SK-N-SH (cell line): ENCODE data around the gene SLC6A11. TPM values are rescaled to one million over a fixed set of nuclear protein-coding genes. Genes with fewer than 3 reads are reported as not detected.

Experiments used
- CTCF ChIA-PET: fragments of 300-600, 350-600 bp; formaldehyde crosslinking; extraction: SDS; loops from one replicate; lab custom pipeline; 2021; lab: Yijun Ruan, JAX
- POLR2A ChIA-PET: fragments of 350-600 bp; sonication (Branson Sonifier 250); formaldehyde crosslinking; extraction: SDS; loops from one replicate; lab custom pipeline; 2020; ENCODE audit warnings: antibody characterized with exemption, inconsistent platforms; lab: Yijun Ruan, JAX
- DNase-seq: peaks from one replicate; pipeline ENCODE4 v3.0.0; 2012
- H2AFZ ChIP-seq: fragments of 200-600 bp; sonication (generic); 2 replicates; pipeline ENCODE4 v1.8.1; 2016; ENCODE audit warnings: antibody characterized with exemption, mild to moderate bottlenecking, low read depth
- H3F3A ChIP-seq: fragments of 200-600 bp; sonication (generic); replicated peaks from 2 replicates; pipeline ENCODE3; 2016; ENCODE audit warnings: antibody characterized with exemption, mild to moderate bottlenecking; ENCODE audit not compliant: insufficient read depth
- H3K27ac ChIP-seq, 2 experiments: fragments of 200-500 bp in 1 of 2; fragments of 200-600 bp in 1 of 2; sonication (Bioruptor generic) in 1 of 2; sonication (generic), shearing (Covaris generic) in 1 of 2; 2 replicates each; pipeline versions ENCODE4 v1.5.1 to v1.6.1; 2014 to 2016; ENCODE audit warnings: low read depth in 2 of 2, inconsistent platforms in 1 of 2, low read length in 1 of 2, mild to moderate bottlenecking in 1 of 2, mixed read lengths in 1 of 2
- H3K27me3 ChIP-seq: fragments of 200-600 bp; sonication (generic), shearing (Covaris generic); 2 replicates; pipeline ENCODE4 v1.6.1; 2016; ENCODE audit warnings: mixed run types; ENCODE audit not compliant: insufficient read depth
- H3K36me3 ChIP-seq, 2 experiments: fragments of 200-500 bp in 1 of 2; fragments of 200-600 bp in 1 of 2; sonication (Bioruptor generic) in 1 of 2; sonication (generic) in 1 of 2; replicated peaks in 1 of 2; 2 replicates each; pipeline versions ENCODE3 to v1.5.1; 2014 to 2016; ENCODE audit warnings: low read length in 1 of 2, mild to moderate bottlenecking in 1 of 2; ENCODE audit not compliant: insufficient read depth in 2 of 2, control insufficient read depth in 1 of 2
- H3K4me1 ChIP-seq, 2 experiments: fragments of 200-500 bp in 1 of 2; fragments of 200-600 bp in 1 of 2; sonication (Bioruptor generic) in 1 of 2; sonication (generic), shearing (Covaris generic) in 1 of 2; 2 replicates each; pipeline versions ENCODE4 v1.5.1 to v1.6.1; 2014 to 2016; ENCODE audit warnings: low read depth in 1 of 2, low read length in 1 of 2, mixed run types in 1 of 2; ENCODE audit not compliant: insufficient read depth in 2 of 2, control insufficient read depth in 1 of 2
- H3K4me2 ChIP-seq: fragments of 200-600 bp; sonication (generic), shearing (Covaris generic); 2 replicates; pipeline ENCODE4 v1.6.1; 2017; ENCODE audit warnings: mixed run types
- H3K4me3 ChIP-seq, 2 experiments: fragments of 200-500 bp in 1 of 2; fragments of 200-600 bp in 1 of 2; sonication (Bioruptor generic) in 1 of 2; sonication (generic), shearing (Covaris generic) in 1 of 2; 2 replicates each; pipeline versions ENCODE4 v1.5.1 to v1.8.1; 2014 to 2016; ENCODE audit warnings: low read depth in 2 of 2, inconsistent platforms in 1 of 2, low read length in 1 of 2, mild to moderate bottlenecking in 1 of 2, mixed read lengths in 1 of 2, moderate library complexity in 1 of 2
- H3K79me2 ChIP-seq: fragments of 200-600 bp; sonication (generic); 2 replicates; pipeline ENCODE4 v1.8.1; 2017; ENCODE audit warnings: mild to moderate bottlenecking; ENCODE audit not compliant: insufficient read depth
- H3K9ac ChIP-seq: fragments of 200-600 bp; sonication (generic); 2 replicates; pipeline ENCODE4 v1.6.1; 2017; ENCODE audit warnings: mixed run types
- H3K9me2 ChIP-seq: fragments of 200-600 bp; sonication (generic); 2 replicates; pipeline ENCODE4 v1.6.1; 2017; ENCODE audit warnings: mixed run types
- H3K9me3 ChIP-seq: fragments of 200-600 bp; sonication (generic); 2 replicates; pipeline ENCODE4 v1.6.1; 2017; ENCODE audit warnings: mixed run types, mild to moderate bottlenecking, moderate library complexity
- H4K20me1 ChIP-seq: fragments of 200-600 bp; sonication (generic); 2 replicates; pipeline ENCODE4 v1.6.1; 2017; ENCODE audit warnings: mild to moderate bottlenecking, mixed run types; ENCODE audit not compliant: insufficient read depth
- CHD2 ChIP-seq: fragments of 150-350 bp; IDR thresholded peaks from 2 replicates; pipeline ENCODE4 v1.6.1; 2018; ENCODE audit warnings: low read length; ENCODE audit not compliant: partially characterized antibody
- ELF1 ChIP-seq: IDR thresholded peaks from 2 replicates; pipeline ENCODE4 v1.4.0; 2012
- EP300 ChIP-seq, 2 experiments: IDR thresholded peaks; 2 replicates each; pipeline versions ENCODE4 v1.4.0 to v1.6.1; 2012; ENCODE audit warnings: borderline replicate concordance in 1 of 2, low read depth in 1 of 2, low read length in 1 of 2
- EZH2phosphoT487 ChIP-seq: fragments of 200-600 bp; sonication (generic); IDR thresholded peaks from 2 replicates; pipeline ENCODE4 v1.6.1; 2017; ENCODE audit warnings: low read depth, mixed run types, mild to moderate bottlenecking, antibody characterized with exemption, moderate library complexity, borderline replicate concordance
- FOXJ3 ChIP-seq: sonication (generic); formaldehyde crosslinking; IDR thresholded peaks from 2 replicates; pipeline ENCODE4 v1.5.1; 2020; ENCODE audit warnings: mild to moderate bottlenecking, missing genetic modification reagents
- MXI1 ChIP-seq: IDR thresholded peaks from 2 replicates; pipeline ENCODE4 v1.6.1; 2012; ENCODE audit warnings: mild to moderate bottlenecking, low read depth, low read length, improper control_type of control experiment
- NFIC ChIP-seq: IDR thresholded peaks from 2 replicates; pipeline ENCODE4 v1.4.0; 2012; ENCODE audit warnings: borderline replicate concordance
- NRF1 ChIP-seq: IDR thresholded peaks from 2 replicates; pipeline ENCODE4 v1.6.1; 2012; ENCODE audit warnings: low read depth, mild to moderate bottlenecking, low read length
- RAD21 ChIP-seq: IDR thresholded peaks from 2 replicates; pipeline ENCODE4 v1.6.1; 2012; ENCODE audit warnings: mild to moderate bottlenecking, low read length
- RFX5 ChIP-seq: IDR thresholded peaks from 2 replicates; pipeline ENCODE4 v1.6.1; 2012; ENCODE audit warnings: mild to moderate bottlenecking, improper control_type of control experiment, low read length
- RXRA ChIP-seq: IDR thresholded peaks from 2 replicates; pipeline ENCODE4 v1.4.0; 2012; ENCODE audit warnings: low read depth, mild to moderate bottlenecking, borderline replicate concordance
- SIN3A ChIP-seq: IDR thresholded peaks from 2 replicates; pipeline ENCODE4 v1.6.1; 2012; ENCODE audit warnings: low read depth, mild to moderate bottlenecking, low read length, moderate library complexity, borderline replicate concordance
- TCF12 ChIP-seq: IDR thresholded peaks from 2 replicates; pipeline ENCODE4 v1.4.0; 2012
- WGBS: methylation state at CpG from one replicate; pipeline ENCODE4 v1.1.6; 2017; ENCODE audit warnings: low lambda C conversion rate; 5-methylcytosine and 5-hydroxymethylcytosine counted together
- polyA plus RNA-seq, 3 experiments: library from polyadenylated mRNA; depleted of rRNA; stranded (reverse); fragments of >200 nt; gene quantifications; 2 replicates each; pipeline ENCODE4 v1.2.3, GENCODE V29; 2012
- TF ChIP-seq, protein P1 (sequence below): fragments of 150-350 bp; IDR thresholded peaks from 2 replicates; pipeline ENCODE4 v1.6.1; 2016; ENCODE audit warnings: mild to moderate bottlenecking, low read depth, low read length
- TF ChIP-seq, protein P2 (sequence below): fragments of 200-600 bp; sonication (generic); IDR thresholded peaks from 2 replicates; pipeline ENCODE4 v1.6.1; 2017; ENCODE audit warnings: antibody characterized with exemption, mild to moderate bottlenecking, moderate library complexity
- TF ChIP-seq, protein P3 (sequence below): IDR thresholded peaks from 2 replicates; pipeline ENCODE4 v1.6.1; 2012; ENCODE audit warnings: mild to moderate bottlenecking, low read depth, low read length, moderate library complexity
- TF ChIP-seq, protein P4 (sequence below): IDR thresholded peaks from 2 replicates; pipeline ENCODE4 v1.4.0; 2012; ENCODE audit warnings: low read depth, borderline replicate concordance

Gene SLC6A11
- polyA plus RNA-seq, 1 of the 3 experiments (the other 2 are of a cell fraction): 0.03 TPM

DNA sequence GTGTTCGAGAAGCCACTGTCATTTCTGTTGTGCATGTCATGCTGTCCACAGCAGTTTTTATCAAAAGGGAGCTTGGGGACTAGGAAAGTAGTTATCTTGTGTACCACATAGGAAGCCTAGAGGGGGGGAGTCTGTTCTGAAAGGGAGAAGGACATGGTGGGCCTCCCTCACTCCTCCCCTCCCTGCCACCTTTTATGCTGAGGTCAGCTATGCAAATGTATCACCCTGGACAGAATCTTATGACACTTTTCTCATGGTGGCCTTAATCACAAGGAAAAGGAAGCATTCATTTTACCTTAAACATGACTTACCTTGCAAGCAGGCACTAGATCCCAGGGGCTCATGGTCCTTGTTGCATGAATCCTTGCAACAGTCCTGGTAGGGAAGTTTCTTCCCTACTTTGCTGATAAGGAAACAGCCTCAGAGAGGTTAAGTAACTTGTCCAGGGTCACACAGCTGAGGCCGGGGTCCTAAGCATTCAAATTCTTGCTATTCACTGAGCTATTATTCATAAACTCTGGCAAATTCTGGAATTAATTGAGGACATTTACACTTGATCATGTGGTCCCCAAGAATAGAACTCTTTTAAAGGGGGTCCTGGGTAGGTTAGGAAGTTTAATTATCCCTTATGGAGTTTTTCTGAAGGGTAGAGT lies 95.4 kb downstream of the SLC6A11 start (continued):
- TF ChIP-seq, protein P1, sequence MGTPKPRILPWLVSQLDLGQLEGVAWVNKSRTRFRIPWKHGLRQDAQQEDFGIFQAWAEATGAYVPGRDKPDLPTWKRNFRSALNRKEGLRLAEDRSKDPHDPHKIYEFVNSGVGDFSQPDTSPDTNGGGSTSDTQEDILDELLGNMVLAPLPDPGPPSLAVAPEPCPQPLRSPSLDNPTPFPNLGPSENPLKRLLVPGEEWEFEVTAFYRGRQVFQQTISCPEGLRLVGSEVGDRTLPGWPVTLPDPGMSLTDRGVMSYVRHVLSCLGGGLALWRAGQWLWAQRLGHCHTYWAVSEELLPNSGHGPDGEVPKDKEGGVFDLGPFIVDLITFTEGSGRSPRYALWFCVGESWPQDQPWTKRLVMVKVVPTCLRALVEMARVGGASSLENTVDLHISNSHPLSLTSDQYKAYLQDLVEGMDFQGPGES: no peak
- TF ChIP-seq SIN3A (no peak), MXI1 (no peak), RXRA (no peak)
- TF ChIP-seq, protein P2, sequence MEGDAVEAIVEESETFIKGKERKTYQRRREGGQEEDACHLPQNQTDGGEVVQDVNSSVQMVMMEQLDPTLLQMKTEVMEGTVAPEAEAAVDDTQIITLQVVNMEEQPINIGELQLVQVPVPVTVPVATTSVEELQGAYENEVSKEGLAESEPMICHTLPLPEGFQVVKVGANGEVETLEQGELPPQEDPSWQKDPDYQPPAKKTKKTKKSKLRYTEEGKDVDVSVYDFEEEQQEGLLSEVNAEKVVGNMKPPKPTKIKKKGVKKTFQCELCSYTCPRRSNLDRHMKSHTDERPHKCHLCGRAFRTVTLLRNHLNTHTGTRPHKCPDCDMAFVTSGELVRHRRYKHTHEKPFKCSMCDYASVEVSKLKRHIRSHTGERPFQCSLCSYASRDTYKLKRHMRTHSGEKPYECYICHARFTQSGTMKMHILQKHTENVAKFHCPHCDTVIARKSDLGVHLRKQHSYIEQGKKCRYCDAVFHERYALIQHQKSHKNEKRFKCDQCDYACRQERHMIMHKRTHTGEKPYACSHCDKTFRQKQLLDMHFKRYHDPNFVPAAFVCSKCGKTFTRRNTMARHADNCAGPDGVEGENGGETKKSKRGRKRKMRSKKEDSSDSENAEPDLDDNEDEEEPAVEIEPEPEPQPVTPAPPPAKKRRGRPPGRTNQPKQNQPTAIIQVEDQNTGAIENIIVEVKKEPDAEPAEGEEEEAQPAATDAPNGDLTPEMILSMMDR: no peak
- TF ChIP-seq, all 33 proteins: peak for 0

DNA sequence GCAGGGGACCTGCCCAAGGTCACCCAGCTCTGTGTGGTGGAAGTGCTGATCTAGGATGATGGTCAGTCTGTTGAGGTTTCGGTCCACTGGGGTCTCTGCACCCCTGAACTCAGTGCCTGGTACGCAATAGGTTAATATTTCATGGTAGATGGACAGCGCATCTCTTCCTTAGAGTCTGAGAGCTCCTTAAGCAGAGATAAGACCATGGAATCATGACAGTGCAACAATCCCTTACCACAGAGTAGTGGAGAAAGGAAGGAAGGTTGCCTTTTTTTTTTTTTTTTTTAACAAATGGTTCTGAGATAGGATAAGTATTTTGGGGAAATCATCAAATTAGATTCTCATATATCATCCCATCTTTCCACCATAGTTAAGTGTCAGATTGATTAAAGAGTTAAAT lies 96.8 kb downstream of the SLC6A11 start:
- ChIA-PET CTCF (interaction anchor here (1.0 kb wide), 1 partner anchor 14 kb away, joined by 3 read pairs; no protein-coding TSS in a partner anchor), POLR2A (no interaction called here)

DNA sequence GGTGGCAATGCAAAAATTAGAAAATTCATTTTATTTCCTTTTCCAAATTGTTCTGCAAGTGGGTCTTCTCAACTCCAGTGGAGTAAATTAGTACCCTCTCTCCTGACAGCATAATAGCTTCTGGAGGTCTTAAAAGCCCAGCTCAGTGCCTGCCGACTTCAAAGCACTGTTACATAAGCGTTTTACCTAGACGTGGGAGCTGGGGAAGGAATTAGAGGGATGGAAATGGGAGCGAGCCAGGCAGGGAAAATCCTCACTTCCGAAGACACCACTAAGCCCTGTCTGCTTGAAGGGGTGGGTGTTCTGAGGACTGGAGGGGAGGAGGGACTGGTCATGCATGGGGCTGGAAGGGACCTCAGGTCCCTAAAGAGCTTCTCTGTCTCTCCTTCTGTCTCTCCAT lies 99.3 kb downstream of the SLC6A11 start:
- no peaks in the 10 kb centered on the region for H3K4me1 ChIP-seq
- CTCF ChIA-PET: interaction anchor here (0.6 to 2.1 kb wide), 4 partner anchors 31 to 177 kb away, joined by 3 to 9 read pairs (median 3); no protein-coding TSS in a partner anchor
- no peaks in the 10 kb centered on the region for H4K20me1 ChIP-seq
- H3K4me2 ChIP-seq: no peak overlapping the region
- no peak for DNase-seq
- POLR2A ChIA-PET: no interaction called here
- no peaks in the 10 kb centered on the region for H3K9me2 ChIP-seq
- no peaks in the 10 kb centered on the region for H3K27me3 ChIP-seq
- no peak overlapping the region for H3K4me3 ChIP-seq
- no peaks in the 10 kb centered on the region for H3K79me2 ChIP-seq
- H3K9me3 ChIP-seq: no peaks in the 10 kb centered on the region
- 19% methylated on average over 5 of the region's 5 CpGs for WGBS
- H3K9ac ChIP-seq: no peak overlapping the region
- no peak overlapping the region for H3K27ac ChIP-seq
- H3K36me3 ChIP-seq: no peaks in the 10 kb centered on the region
- H3F3A ChIP-seq: no peaks in the 10 kb centered on the region
- no peak overlapping the region for H2AFZ ChIP-seq
- TF ChIP-seq MXI1 (no peak), EZH2phosphoT487 (no peak), NRF1 (no peak), CHD2 (no peak), RAD21 (no peak), SIN3A (no peak), RFX5 (no peak), RXRA (no peak), EP300 (IDR thresholded peaks at IDR 0.05; ENCODE audit: borderline replicate concordance in 1 of 2, low read depth in 1 of 2, low read length in 1 of 2) (no peak), TCF12 (no peak), NFIC (no peak)
- TF ChIP-seq, protein P3, sequence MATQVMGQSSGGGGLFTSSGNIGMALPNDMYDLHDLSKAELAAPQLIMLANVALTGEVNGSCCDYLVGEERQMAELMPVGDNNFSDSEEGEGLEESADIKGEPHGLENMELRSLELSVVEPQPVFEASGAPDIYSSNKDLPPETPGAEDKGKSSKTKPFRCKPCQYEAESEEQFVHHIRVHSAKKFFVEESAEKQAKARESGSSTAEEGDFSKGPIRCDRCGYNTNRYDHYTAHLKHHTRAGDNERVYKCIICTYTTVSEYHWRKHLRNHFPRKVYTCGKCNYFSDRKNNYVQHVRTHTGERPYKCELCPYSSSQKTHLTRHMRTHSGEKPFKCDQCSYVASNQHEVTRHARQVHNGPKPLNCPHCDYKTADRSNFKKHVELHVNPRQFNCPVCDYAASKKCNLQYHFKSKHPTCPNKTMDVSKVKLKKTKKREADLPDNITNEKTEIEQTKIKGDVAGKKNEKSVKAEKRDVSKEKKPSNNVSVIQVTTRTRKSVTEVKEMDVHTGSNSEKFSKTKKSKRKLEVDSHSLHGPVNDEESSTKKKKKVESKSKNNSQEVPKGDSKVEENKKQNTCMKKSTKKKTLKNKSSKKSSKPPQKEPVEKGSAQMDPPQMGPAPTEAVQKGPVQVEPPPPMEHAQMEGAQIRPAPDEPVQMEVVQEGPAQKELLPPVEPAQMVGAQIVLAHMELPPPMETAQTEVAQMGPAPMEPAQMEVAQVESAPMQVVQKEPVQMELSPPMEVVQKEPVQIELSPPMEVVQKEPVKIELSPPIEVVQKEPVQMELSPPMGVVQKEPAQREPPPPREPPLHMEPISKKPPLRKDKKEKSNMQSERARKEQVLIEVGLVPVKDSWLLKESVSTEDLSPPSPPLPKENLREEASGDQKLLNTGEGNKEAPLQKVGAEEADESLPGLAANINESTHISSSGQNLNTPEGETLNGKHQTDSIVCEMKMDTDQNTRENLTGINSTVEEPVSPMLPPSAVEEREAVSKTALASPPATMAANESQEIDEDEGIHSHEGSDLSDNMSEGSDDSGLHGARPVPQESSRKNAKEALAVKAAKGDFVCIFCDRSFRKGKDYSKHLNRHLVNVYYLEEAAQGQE: no peak
- TF ChIP-seq, protein P4, sequence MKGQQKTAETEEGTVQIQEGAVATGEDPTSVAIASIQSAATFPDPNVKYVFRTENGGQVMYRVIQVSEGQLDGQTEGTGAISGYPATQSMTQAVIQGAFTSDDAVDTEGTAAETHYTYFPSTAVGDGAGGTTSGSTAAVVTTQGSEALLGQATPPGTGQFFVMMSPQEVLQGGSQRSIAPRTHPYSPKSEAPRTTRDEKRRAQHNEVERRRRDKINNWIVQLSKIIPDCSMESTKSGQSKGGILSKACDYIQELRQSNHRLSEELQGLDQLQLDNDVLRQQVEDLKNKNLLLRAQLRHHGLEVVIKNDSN: no peak
- TF ChIP-seq, all 33 proteins: peak for 0

More for the DNA sequence above, 96.8 kb downstream of the SLC6A11 start:
- Histone ChIP-seq H3K9me2 (no peaks in the 10 kb centered on the region), H3K36me3 (no peaks in the 10 kb centered on the region)
- TF ChIP-seq FOXJ3 (CRISPR knock-in tag): no peak
- TF ChIP-seq ELF1: no peak
- TF ChIP-seq, all 33 proteins: peak for 0
- Histone ChIP-seq H3K4me3 (no peak overlapping the region), H3K9ac (no peak overlapping the region), H3K9me3 (no peaks in the 10 kb centered on the region), H4K20me1 (no peaks in the 10 kb centered on the region), H3K4me2 (no peak overlapping the region), H3K4me1 (no peaks in the 10 kb centered on the region), H3K27me3 (no peaks in the 10 kb centered on the region), H3F3A (no peaks in the 10 kb centered on the region), H3K79me2 (no peaks in the 10 kb centered on the region), H2AFZ (no peak overlapping the region), H3K27ac (no peak overlapping the region)
- no peak for DNase-seq
- 33% methylated on average over 3 of the region's 3 CpGs for WGBS
